Measurements from ENCODE around the gene NRG3. TPM values are rescaled to one million over a fixed set of nuclear protein-coding genes. Genes with fewer than 3 reads are reported as not detected.
"Not testable (repeated sequence)": the region's sequence is repeated elsewhere in the genome, so short reads cannot be mapped to it uniquely, and the experiment has no call there.

The NRG3 gene
- total RNA-seq, 2 experiments from 2014 or later: not detected

GRCh38 chr10:82335831-82336230, 460.8 kb downstream of the NRG3 start:
- ChIA-PET POLR2A (no interaction called here), CTCF (no interaction called here)
- no peaks in the 10 kb centered on the region for H3K36me3 Mint-ChIP-seq (ENCODE audit: low read depth)
- intact Hi-C loops (cut with DNase I, micrococcal nuclease): no loop called here
- H3K27ac ChIP-seq (ENCODE audit: low read depth in 1 of 2, low read length in 2 of 2): no peak overlapping the region
- ATAC-seq (ENCODE audit: poor library complexity) (no peak), DNase-seq (no peak)
- H3K4me1 Mint-ChIP-seq (ENCODE audit: low read depth): no peaks in the 10 kb centered on the region
- no peak overlapping the region for H3K4me3 Mint-ChIP-seq
- no peak overlapping the region for H3K27ac Mint-ChIP-seq
- no peaks in the 10 kb centered on the region for H3K27me3 Mint-ChIP-seq
- no peak overlapping the region for H3K4me3 ChIP-seq (ENCODE audit: low read length)
- peaks cover 0 to 4% of the 10 kb centered on the region in 2 experiments for H3K9me3 ChIP-seq (ENCODE audit: control insufficient read depth in 1 of 2, insufficient read depth in 1 of 2, low read length in 2 of 2)
- H3K9me3 Mint-ChIP-seq: peaks cover 6% of the 10 kb centered on the region
- no peaks in the 10 kb centered on the region for H3K27me3 ChIP-seq (ENCODE audit: control insufficient read depth in 1 of 2, insufficient read depth in 2 of 2, low read length in 2 of 2)
- H3K36me3 ChIP-seq (ENCODE audit: insufficient read depth, low read length): no peaks in the 10 kb centered on the region
- TF ChIP-seq CTCF (IDR thresholded peaks at IDR 0.05): no peak
- H3K4me1 ChIP-seq (ENCODE audit: insufficient read depth, low read length): no peaks in the 10 kb centered on the region

GRCh38 chr10:82340166-82340565, 465.2 kb downstream of the NRG3 start:
- no peak for TF ChIP-seq CTCF (IDR thresholded peaks at IDR 0.05)
- Histone ChIP-seq H3K9me3 (ENCODE audit: control insufficient read depth in 1 of 2, insufficient read depth in 1 of 2, low read length in 2 of 2) (no peaks in the 10 kb centered on the region), H3K27me3 (ENCODE audit: control insufficient read depth in 1 of 2, insufficient read depth in 2 of 2, low read length in 2 of 2) (no peaks in the 10 kb centered on the region), H3K36me3 (ENCODE audit: insufficient read depth, low read length) (no peaks in the 10 kb centered on the region), H3K4me3 (ENCODE audit: low read length) (no peak overlapping the region), H3K4me1 (ENCODE audit: insufficient read depth, low read length) (no peaks in the 10 kb centered on the region), H3K27ac (ENCODE audit: low read depth in 1 of 2, low read length in 2 of 2) (no peak overlapping the region)
- no peak for ATAC-seq (ENCODE audit: poor library complexity)
- CTCF ChIA-PET: no interaction called here
- Mint-ChIP-seq H3K4me1 (ENCODE audit: low read depth) (no peaks in the 10 kb centered on the region), H3K4me3 (no peak overlapping the region), H3K9me3 (peaks cover 6% of the 10 kb centered on the region), H3K36me3 (ENCODE audit: low read depth) (no peaks in the 10 kb centered on the region), H3K27me3 (no peaks in the 10 kb centered on the region), H3K27ac (no peak overlapping the region)
- POLR2A ChIA-PET: no interaction called here
- intact Hi-C loops (cut with DNase I, micrococcal nuclease): no loop called here
- no peak for DNase-seq

GRCh38 chr10:82349590-82349989, 474.6 kb downstream of the NRG3 start:
- H3K27ac ChIP-seq (ENCODE audit: low read depth in 1 of 2, low read length in 2 of 2); H3K27me3 ChIP-seq (ENCODE audit: control insufficient read depth in 1 of 2, insufficient read depth in 2 of 2, low read length in 2 of 2); DNase-seq; H3K27me3 Mint-ChIP-seq; H3K4me3 Mint-ChIP-seq; H3K4me1 Mint-ChIP-seq (ENCODE audit: low read depth); POLR2A ChIA-PET; intact Hi-C loops (cut with DNase I, micrococcal nuclease); H3K27ac Mint-ChIP-seq; H3K36me3 Mint-ChIP-seq (ENCODE audit: low read depth); CTCF ChIA-PET; H3K9me3 Mint-ChIP-seq; H3K36me3 ChIP-seq (ENCODE audit: insufficient read depth, low read length); H3K4me3 ChIP-seq (ENCODE audit: low read length); H3K4me1 ChIP-seq (ENCODE audit: insufficient read depth, low read length); ATAC-seq (ENCODE audit: poor library complexity): not testable (repeated sequence)
- H3K9me3 ChIP-seq (ENCODE audit: control insufficient read depth in 1 of 2, insufficient read depth in 1 of 2, low read length in 2 of 2): peaks cover 0 to 10% of the 10 kb centered on the region in 2 experiments

GRCh38 chr10:82353381-82353780, 478.4 kb downstream of the NRG3 start:
- no peak overlapping the region for H3K27ac Mint-ChIP-seq
- CTCF ChIA-PET: no interaction called here
- H3K9me3 Mint-ChIP-seq: peaks cover 9% of the 10 kb centered on the region
- intact Hi-C loops (cut with DNase I, micrococcal nuclease): no loop called here
- no peaks in the 10 kb centered on the region for H3K27me3 ChIP-seq (ENCODE audit: control insufficient read depth in 1 of 2, insufficient read depth in 2 of 2, low read length in 2 of 2)
- H3K36me3 Mint-ChIP-seq (ENCODE audit: low read depth): no peaks in the 10 kb centered on the region
- ATAC-seq (ENCODE audit: poor library complexity) (no peak), DNase-seq (no peak)
- H3K9me3 ChIP-seq (ENCODE audit: control insufficient read depth in 1 of 2, insufficient read depth in 1 of 2, low read length in 2 of 2): peaks cover 0 to 10% of the 10 kb centered on the region in 2 experiments
- no peaks in the 10 kb centered on the region for H3K36me3 ChIP-seq (ENCODE audit: insufficient read depth, low read length)
- no peak overlapping the region for H3K4me3 Mint-ChIP-seq
- no peak overlapping the region for H3K27ac ChIP-seq (ENCODE audit: low read depth in 1 of 2, low read length in 2 of 2)
- H3K4me1 ChIP-seq (ENCODE audit: insufficient read depth, low read length): no peaks in the 10 kb centered on the region
- no peak for TF ChIP-seq CTCF (IDR thresholded peaks at IDR 0.05)
- no peaks in the 10 kb centered on the region for H3K27me3 Mint-ChIP-seq
- POLR2A ChIA-PET: no interaction called here
- H3K4me1 Mint-ChIP-seq (ENCODE audit: low read depth): no peaks in the 10 kb centered on the region
- H3K4me3 ChIP-seq (ENCODE audit: low read length): no peak overlapping the region
